Measurements from ENCODE around the gene SLC52A3.

The SLC52A3 gene

DNA sequence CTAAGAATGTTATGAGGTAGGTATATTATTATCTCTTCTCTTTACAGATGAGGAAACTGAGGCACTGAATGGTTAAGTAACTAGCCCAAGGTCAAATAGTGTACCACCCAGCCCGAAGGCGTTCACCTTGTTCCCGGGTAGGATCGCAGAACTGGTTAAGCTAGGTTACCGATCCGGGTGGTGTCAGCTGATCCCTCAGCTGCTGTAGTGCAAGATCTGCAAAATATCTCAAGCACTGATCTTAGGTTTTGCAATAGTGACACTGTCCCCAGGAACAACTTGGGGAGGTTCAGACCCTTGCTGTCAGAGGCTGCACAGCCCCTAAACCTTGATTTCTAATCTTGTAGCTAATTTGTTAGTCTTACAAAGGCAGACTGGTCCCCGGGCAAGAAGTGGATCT, 28.1 kb downstream of the SLC52A3 start:
- no peak for TF ChIP-seq CTCF (conservative IDR thresholded peaks at IDR 0.05; ENCODE audit: low read depth, low read length)
- no peak for DNase-seq (ENCODE audit: low read depth)
- H3K4me3 ChIP-seq (ENCODE audit: low read depth, low read length), result no peak overlapping the region

GRCh38 chr20:739736-740135, 28.6 kb downstream of the SLC52A3 start:
- no peak for DNase-seq (ENCODE audit: low read depth)
- no peak overlapping the region for H3K4me3 ChIP-seq (ENCODE audit: low read depth, low read length)
- no peak for TF ChIP-seq CTCF (conservative IDR thresholded peaks at IDR 0.05; ENCODE audit: low read depth, low read length)

GRCh38 chr20:733861-734260, 34.4 kb downstream of the SLC52A3 start:
- H3K4me3 ChIP-seq (ENCODE audit: low read depth, low read length), result no peak overlapping the region
- no peak for DNase-seq (ENCODE audit: low read depth)
- TF ChIP-seq CTCF (conservative IDR thresholded peaks at IDR 0.05; ENCODE audit: low read depth, low read length), result no peak

DNA sequence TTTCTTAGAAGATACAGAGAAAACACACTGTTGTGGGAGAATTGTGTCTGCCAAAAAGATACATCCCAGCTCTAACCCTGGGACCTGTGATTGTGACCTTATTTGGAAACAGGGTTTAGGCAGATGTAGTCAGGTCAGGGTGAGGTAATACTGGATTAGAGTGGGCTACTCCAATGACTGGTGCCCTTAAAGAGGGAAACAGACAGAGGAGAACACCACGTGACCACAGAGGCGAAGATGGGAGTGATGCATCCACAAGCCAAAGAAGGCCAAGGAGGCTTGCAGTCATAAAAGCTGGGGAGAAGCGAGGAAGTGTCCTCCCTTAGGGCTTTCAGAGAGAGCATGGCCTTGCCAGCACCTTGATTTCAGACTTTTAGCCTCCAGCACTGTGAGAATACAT, 35.6 kb downstream of the SLC52A3 start:
- no peak overlapping the region for H3K4me3 ChIP-seq (ENCODE audit: low read depth, low read length)
- no peak for DNase-seq (ENCODE audit: low read depth)
- TF ChIP-seq CTCF (conservative IDR thresholded peaks at IDR 0.05; ENCODE audit: low read depth, low read length), result no peak

DNA sequence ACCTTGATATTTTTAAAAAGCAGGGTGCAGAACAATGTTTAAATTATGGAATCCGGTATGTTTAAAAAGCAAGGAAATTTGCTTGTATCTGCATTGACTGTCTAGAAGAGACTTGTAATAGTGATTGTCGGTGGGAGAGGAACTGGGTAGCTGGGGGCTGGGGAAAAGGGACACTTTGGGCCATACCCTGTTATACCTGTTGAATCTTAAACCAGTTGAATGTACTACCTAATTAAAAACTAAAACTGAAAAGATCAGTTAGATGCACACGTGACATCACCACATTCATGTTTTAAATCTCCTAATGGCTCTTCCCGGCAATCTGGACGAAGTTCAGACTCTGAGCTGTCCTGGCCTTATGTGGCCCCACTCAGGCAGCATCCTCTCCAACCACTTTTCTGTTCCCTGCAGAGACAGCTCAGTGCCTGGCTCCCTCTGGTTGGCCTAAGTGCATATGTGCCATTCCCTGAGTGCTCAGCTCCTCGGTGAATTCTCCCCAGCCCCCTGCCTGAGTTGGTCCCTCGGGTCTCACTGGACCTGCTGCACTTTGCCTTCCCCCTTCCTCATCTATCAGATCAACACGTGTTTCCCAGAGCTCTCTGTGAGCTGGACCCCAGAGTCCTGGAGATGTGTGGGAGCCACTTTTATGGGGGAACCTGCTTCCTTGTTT, 36.3 kb downstream of the SLC52A3 start:
- H3K4me3 ChIP-seq (ENCODE audit: low read depth, low read length), result no peak overlapping the region

DNA sequence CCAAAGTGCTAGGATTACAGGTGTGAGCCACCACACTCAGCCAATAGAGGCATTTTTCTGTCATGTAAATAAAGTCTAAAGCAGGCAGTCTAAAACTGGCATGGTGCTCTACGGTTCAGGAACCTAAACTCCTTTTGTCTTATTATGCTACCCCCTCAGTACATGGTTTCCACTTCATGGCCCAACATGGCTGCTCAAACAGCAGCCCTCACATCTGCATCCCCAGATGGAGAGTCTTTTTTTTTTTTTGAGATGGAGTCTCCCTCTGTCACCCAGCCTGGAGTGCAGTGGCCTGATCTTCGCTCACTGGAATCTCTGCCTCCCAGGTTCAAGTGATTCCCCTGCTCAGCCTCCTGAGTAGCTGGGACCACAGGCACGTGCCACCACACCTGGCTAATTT, 38.3 kb downstream of the SLC52A3 start:
- no peak for TF ChIP-seq CTCF (conservative IDR thresholded peaks at IDR 0.05; ENCODE audit: low read depth, low read length)
- DNase-seq (ENCODE audit: low read depth), result no peak
- no peak overlapping the region for H3K4me3 ChIP-seq (ENCODE audit: low read depth, low read length)

More for the DNA sequence above, 36.3 kb downstream of the SLC52A3 start:
- no peak for TF ChIP-seq CTCF (conservative IDR thresholded peaks at IDR 0.05; ENCODE audit: low read depth, low read length)
- no peak for DNase-seq (ENCODE audit: low read depth)

- H3K4me3 ChIP-seq (ENCODE audit: low read depth, low read length), result peak overlapping the region; percentile 47
- DNase-seq (ENCODE audit: low read depth), result peak; percentile 45
- TF ChIP-seq CTCF (conservative IDR thresholded peaks at IDR 0.05; ENCODE audit: low read depth, low read length), result peak; percentile 72
These were observed 39.9 kb downstream of the SLC52A3 start for GRCh38 chr20:728256-728944.
